Superior temporal gyrus (tissue), 1 donor: Measurements from ENCODE around the gene G0S2.

ENCODE experiments used
- DNase-seq: peaks from one replicate; pipeline ENCODE4 v3.0.0-alpha.2; 2016; ENCODE audit errors: extremely low spot score

The G0S2 gene

DNA sequence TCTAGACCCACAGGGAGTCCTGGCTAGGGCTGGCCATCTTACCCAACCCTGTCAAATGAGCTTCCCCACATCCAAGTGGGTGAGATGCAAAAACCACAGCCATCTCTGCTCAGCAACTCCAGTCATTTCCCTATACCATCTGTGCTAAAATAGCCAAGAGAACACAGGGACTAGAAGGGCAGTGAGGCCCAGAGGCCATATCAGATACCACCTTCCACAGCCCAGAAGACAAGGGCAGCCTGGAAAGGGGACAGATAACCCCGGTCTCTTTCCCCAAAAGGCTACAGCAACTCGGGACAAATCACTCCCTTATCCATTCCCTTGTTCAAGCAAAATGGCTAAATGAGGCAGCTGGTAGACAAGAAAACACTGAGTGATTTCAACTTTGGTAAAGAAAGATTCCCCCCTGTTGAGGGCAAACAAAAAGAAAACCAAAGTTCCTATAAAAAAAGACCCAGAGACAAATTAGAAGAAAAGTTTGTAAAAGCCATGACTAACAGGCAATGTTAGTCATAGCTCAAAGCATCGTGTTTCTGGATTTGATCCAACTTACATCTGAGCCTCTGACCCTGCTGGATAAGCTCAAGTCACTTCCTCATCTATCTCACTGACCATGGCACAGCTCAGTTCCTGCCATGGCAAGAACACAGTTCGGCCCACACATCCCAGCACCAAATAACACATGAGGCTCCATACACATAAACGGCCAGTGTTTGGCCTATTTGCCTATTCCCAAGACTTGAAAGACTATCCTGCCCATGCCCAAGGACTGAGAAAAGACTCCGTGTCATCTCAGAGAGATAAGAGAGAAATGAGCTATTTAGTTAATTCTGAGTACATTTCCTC, 26.1 kb upstream of the G0S2 start:
- DNase-seq = no peak

DNA sequence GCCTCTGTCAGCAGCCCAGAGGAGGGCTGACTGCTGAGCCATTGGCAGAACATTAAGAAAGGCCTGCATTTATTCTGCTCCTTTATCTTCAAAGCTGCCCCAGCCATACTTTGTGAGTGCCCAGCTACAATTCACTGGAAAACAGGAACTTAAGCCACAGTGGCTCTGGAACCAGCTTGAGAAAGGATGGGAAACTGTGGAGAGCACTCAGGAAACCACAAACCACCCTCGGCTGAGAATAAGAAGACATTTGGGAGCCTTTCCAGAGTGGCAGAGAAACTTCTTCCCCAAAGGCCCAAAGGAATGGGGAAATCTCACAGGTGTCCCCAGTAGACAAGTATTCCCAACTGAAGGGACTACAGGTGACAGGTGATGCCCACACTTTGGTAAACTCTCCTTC, 24.8 kb upstream of the G0S2 start:
- DNase-seq = no peak

DNA sequence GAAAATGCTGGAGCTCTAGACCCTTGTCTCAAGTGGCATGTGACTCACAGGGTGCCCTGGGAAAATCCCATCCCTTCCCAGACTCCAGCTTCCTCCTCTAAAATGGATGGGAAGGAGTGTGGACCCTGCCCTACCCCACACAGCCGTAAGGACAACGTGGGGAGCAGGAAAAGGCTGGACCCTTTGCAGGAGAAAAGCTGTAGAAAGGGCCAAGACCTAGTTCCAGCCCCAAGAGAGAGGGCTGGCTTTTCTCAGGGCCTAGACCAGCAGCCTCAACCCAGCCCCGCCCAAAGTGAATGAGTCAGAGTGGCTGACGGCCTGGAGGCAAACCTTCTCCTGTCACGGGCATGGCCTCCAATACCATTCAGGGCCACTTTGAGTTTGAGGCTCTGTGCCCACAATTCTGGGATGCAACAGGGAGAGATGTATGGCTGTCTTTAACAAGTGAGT, 24.0 kb upstream of the G0S2 start:
- no peak for DNase-seq

DNA sequence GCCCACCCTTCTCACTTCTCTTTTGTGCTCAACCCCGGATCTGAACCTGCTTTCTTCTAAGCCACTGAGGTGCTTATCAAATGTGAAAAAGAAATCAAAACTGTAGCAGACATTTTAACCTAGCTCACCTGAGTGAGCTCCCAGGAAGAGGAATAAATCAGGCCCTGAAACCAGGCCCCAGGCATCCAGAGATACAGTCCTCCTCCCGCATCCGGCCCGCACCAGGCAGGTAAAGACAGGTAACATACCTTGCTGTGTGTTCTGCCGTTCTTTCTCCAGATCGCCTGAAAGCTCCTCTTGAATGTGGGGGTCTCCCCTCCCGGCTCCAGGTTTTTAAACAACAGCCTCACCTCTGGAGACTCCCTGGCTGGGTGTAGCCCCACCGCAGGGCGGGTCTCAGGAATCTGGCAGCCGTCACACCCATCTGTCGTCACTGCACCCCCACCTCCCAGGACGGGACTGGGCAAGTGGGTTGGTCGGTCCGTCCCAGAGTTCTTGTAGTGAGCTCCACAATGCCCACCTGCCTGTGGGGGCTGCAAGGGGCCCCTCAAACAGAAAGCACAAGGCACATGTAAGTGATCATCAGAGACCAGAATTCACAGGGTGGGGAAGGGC, 23.0 kb upstream of the G0S2 start, which contains the start of gene LAMB3:
Gene LAMB3 (minus strand): TSS at position 305 of the 615 bp plus-strand sequence. CDS start 1,481 bp downstream, outside the sequence.
- no peak for DNase-seq

DNA sequence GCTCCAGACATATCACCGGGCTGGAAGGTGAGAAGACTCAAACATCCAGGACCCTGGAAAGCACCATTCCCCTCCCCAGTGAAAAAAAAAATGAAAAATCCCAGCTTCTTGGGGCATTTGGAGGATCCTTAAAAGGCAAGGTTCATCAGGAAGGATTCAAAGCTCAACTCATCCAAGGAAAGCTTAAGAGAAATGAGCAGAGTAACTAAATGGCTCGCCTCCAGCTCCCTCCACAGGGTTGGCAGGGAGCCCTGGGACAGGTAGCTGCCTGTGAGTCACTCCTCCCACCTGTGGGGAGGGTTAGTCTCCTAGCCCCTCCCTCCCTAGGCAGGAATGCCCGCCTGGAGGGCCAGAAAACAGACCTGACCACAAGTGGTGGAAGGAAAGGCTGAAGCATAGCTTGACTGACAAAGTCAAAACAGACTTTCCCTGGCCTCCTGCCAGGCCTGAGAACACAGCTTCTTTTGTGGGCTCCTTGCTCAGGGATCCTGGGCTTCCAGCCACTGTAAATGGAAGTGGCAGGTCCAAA, 22.3 kb upstream of the G0S2 start:
- peak; percentile 96 for DNase-seq

DNA sequence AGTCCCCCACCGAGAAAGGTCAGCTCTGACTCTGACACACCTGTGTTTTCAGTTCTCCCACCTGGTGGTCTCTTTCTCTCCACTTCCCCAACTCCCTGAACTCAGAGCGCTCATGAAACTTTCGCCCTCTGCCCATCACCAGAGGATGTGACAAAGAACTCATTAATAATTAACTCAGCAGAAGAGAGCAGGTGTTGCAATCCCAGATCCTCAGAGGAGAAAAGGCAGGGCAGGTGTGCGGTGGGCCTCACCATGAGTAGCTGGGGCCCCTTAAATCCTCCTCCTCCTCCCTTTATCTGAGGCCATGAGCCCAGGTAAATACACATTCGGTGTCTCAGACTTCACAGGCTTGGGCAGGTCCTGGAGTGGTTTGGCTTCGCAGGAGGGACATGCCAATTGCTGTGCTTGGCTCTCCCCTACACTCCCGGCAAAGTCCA, 21.3 kb upstream of the G0S2 start:
- DNase-seq = no peak

DNA sequence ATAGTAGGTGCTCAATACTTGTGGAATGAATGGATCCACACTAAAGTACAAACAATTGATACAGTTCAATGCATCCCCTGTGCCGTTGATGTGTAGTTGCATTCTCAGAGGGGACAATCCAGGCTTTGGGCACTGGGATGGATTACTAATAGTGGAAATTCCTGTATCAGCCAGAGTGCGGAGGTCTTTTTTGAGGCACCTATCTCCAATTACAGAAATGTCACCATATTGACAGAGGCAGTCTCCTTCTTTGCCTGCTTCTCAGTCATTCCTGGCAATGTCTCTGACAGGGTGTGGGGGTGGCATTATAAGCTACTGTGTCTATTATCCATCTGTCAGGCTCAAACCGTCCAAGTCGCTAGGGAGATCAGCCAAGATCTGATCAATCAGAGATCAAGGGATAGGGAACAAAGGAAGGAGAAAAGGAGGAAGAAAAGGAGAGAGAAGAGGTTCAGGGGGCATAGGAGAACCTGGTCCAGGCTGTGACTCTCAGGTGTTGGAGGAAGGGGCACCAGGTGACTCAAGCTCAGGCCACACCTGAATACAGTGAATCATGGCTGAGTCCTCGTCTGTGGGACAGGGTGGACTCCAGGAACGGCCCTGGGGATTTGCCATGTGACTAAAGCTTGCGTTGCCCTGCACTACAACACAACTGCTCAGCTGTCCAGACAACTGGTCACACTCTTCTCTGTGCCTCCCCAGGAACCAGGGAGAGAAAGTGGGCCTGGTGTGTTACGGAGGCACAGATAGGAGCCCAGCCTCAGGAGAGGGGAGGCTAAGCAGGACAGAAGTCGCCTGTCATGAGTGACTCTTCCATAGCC, 19.6 kb upstream of the G0S2 start:
- no peak for DNase-seq

DNA sequence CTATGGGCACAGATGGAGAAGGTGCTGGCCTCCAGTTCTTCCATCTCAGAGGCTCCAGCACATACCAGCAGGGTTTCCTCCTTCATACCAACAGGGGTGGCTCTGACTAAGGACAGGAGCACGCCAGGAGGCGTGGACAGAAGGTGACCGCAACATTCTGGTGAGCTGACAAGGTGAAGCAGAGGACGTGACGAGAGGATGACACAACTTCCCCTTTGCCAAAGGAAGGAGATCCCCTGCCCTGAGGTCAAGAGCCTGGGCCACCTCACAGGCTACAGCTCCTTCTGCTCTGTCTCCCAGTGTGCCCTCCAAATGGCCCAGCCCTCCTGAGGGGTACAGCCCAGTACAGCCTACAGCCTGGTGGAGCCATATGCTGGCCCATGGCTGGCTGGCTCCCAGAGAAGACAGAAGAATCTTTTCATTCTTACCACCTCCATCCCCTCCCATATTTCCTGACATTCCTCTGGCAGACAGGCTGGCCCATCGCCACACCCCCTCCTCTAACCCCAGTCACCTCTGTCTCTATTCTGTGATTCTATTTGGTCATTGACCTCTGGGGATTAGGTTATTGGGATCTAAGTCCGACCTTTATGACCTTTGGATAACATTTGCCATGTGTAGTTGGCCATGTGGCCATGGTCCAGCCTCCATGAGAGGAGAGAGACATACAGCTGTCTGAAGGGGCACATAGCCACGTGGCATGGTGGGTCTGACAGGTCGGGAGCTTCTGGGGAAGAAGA, 17.9 kb upstream of the G0S2 start:
- DNase-seq = no peak

DNA sequence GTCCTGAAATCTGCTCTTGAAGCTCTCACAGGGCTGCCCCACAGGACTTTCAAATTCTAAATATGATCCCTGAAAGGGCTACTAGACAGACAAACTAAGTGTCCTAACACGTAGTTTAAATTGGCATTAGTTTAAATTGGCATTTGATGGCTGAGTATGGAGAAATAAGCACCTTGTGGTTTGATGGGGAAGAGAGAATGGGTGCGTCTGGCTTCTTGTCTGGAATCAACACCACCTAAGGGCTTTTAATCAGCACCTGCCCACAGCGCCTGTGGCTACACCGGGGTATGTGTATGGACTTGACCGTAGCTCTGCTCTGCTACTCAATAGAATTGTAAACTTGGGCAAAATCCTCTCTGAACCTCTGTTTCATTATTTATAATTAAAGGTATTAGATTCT, 17.3 kb upstream of the G0S2 start:
- DNase-seq = no peak

DNA sequence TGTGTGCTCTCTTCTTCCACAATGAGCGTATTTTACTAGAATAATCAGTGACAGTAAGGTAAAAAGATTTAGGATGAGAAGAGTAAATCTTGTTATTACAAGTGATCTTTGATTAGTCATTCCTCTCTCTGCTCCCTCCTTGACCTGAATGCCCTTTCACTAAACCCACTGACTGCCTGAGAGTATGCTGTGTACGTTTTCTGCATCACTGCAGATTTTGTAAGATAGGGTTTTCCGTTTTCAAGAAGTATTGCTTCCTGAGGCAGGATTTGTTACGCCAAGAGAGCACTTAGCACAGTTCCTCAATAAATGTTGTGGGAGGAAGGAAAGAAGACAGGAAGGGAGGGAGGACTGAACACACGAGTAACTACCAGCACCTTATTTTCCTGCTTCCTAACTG, 15.3 kb upstream of the G0S2 start:
- DNase-seq = no peak

DNA sequence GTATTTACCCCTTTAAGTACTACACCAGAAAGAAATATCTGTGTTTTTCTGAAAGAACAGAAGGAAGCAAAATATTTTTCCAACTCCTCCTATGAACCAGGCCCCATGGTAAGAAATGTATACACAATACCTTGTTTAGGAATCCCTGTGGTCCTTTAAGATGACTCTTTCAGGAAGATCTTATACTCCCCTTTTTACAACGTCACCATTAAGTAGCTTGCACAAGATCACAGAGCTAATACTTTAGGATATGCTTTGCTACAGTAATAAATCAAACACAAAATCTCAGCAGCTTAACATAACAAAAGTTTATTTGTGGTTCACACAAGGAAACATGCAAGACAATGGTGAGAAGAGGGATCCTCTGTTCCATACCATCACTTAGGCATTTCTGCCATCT, 14.1 kb upstream of the G0S2 start:
- DNase-seq = no peak

DNA sequence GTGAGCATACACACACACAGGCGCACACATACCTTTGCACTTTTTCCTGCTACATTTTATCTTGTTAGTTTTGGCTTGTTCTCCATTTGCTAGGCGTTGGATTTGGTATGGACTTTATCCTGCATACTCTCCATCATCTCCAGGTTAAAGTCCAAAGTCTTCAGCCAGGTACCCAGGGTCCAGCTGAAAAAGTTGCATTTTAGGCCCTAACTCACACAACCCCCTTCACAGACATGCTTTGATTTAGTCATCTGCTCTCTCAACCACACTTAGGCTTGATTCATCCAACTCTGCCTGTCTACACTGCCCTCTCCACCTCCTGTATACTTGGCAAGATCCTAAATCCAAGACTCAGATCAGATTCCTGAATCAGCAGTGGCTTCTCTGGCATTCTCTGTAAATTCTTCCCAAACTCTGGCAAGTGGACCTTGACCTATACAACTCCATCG, 12.3 kb upstream of the G0S2 start:
- DNase-seq = no peak

DNA sequence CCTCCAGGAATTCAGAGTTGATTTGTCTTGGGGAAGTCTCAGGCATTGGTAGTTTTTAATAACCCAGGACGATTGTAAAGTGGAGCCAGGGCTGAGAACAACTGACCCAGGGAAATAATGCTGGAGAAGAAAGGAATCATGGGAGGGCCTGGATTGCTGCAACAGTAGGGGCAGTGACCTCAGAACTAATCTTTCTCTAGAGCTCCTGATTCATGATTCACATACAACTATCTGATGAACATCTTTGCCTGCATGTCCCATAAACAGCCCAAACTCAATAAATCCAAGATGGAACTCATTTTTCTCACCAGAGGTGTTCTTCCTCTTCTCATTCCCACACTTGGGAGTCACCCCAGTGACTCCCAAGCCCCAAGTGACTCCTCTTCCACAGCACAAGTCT, 8.1 kb upstream of the G0S2 start:
- DNase-seq = no peak

DNA sequence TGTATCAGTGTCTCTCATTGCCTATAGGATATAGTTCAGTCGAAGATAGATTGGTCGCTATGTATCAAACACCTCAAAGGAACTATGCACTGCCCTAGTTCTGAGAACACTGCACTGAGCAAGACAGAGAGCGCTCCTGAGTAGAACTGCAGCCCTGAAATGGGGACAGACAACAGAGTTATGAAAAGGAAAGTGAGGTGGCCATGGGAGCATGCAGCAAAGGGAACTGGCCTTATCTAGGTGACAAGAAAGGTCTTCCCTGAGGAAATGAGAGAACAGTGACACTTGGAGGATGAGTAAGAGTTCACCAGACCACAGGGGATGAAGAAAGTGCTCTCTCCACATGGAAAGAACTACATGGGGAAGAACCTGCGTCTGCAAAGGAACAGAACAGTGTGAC, 7.5 kb upstream of the G0S2 start:
- DNase-seq = no peak

DNA sequence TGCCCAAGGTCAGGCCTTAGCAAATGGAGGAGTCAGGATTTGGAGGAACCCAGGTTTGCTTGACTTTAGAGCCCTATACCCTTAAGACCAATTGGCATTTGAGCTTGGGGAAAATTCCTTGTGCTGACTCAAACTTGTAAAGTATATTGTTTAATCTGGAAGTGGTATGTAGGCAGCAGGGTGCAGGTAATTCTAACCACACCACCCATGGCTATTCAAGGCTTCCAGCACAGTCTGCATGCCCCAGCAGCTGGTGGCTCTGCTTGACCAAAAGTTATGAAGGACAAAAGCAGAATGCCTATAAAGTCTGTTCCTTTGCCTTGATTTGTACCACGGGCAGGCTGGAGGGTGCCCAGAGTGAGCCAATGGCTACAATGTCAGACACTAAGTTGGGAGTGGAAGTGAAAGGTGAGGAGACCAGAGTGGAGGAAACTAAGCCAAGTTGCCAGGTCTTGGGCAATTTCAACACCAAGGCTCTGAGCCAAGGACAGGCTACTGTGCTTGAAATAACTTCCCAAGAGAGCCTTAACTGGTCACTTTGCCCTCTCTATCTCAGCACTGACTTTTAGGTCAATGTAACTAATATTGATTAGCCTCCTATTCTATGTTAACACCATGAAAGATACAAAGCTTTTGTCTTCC, 4.7 kb upstream of the G0S2 start:
- DNase-seq = no peak

DNA sequence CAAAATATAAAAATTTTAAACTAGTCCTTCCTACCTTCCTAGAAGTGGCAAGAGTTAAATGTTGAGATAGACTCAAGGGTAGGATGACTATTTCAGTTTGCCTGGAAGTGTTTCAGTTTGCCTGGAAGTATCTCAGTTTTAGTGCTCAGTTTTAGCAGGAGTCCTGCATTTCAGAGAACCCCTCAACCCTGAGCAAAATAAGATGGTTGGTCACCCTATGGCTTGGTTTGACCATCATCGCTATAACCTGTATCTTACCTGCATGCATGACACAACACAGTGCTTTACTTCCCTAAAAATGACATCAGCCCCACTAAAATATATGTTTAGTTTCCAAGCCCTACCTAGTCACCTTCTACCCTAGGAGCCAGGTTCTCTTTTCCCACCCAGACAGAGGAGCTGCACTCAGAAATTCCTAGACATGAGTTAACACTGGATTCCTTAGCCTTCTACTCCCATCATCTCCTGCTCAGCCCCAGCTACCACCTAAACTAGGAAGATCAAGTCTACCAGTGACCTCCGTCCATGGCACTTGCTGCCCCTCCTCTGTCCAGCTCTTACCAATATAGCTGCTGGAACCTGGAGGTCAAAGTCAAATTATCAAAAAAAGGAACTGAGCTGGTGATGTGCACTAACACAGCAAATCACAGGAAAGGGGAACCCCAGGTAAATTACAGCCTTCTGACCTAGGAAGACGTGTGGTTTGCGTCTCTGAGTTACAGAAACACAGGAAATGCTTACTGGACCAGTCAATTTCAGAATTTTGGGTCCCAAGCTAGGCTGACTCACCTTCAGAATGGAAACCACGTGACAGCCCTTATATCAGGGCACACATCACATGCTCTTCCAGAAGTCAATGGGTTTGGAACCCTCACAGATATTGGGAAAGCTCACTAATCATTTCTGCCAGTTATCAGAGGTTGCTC, 2.2 kb upstream of the G0S2 start:
- no peak for DNase-seq

DNA sequence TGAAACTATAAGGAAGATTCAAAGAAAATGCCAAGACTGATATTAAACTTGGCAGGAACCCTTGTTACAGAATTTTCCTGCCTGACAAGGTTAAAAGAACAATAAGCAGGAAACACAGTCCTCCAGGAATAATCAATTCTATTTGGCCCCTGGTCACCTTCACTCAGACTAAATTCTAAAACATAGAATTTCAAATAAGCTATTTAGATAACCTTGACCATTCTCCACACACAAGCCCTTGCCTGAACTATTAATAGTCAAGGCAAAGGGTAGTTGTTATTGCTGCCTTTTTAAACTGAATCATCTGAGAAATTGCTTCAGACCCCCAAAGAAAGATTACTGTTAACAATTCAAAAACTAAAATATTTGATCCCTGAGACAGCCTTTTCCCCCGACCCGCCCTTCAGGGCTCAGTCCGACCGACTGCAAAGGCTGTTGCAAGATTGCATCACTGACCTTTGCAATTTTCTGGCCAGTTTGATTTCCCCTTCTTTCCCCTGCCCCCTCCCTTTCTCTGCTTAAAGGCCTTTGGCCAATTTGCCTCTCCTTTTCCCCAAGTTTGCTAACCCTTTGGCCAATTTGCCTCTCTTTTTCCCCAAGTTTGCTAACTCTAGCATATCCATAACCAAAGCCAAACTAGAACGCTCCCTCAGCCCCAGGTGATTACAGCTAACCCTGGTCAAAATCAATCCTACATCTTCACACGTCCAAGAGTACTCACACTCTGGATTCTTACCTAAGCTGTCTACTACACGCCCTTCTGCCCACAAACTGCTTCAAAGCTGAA, 1.4 kb upstream of the G0S2 start:
- DNase-seq = no peak

DNA sequence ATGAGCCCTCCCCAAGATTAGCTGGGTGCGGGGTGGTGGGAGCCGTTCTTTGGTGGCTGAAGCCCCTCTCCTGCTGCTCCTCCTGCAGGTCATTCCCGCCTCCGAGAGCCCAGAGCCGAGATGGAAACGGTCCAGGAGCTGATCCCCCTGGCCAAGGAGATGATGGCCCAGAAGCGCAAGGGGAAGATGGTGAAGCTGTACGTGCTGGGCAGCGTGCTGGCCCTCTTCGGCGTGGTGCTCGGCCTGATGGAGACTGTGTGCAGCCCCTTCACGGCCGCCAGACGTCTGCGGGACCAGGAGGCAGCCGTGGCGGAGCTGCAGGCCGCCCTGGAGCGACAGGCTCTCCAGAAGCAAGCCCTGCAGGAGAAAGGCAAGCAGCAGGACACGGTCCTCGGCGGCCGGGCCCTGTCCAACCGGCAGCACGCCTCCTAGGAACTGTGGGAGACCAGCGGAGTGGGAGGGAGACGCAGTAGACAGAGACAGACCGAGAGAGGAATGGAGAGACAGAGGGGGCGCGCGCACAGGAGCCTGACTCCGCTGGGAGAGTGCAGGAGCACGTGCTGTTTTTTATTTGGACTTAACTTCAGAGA, 448 bp downstream of the G0S2 start:
- DNase-seq = no peak
